Lower leg skin (tissue), 3 donors: ENCODE measurements around the gene ZNF774.

Source experiments
- CTCF ChIP-seq, 3 donors: fragments of 450-650 bp; IDR thresholded peaks; one replicate each; pipeline ENCODE4 v1.5.1; 2016; ENCODE audit warnings: antibody characterized with exemption in 3 of 3, mild to moderate bottlenecking in 3 of 3, moderate library complexity in 2 of 3
- POLR2A ChIP-seq, 2 donors: fragments of 450-650 bp; IDR thresholded peaks; one replicate each; pipeline ENCODE4 v1.6.1; 2016 to 2017; ENCODE audit warnings: antibody characterized with exemption in 2 of 2, mild to moderate bottlenecking in 1 of 2, moderate library complexity in 1 of 2

GRCh38 chr15:90307661-90308060 is 44.4 kb upstream of the ZNF774 start:
- TF ChIP-seq CTCF (IDR thresholded peaks at IDR 0.05) (no peak), POLR2A (IDR thresholded peaks at IDR 0.05) (no peak)
